GM23338 (cell line): Measurements from ENCODE around the gene OR4C45. TPM values are rescaled to one million over a fixed set of nuclear protein-coding genes. Genes with fewer than 3 reads are reported as not detected.
"Not testable (repeated sequence)": the region's sequence is repeated elsewhere in the genome, so short reads cannot be mapped to it uniquely, and the experiment has no call there.

ENCODE experiments used
- ATAC-seq: fragments of 200-7000 bp; cut with Tn5 transposase; 3 replicates; pipeline ENCODE4 v1.9.1; 2020
- DNase-seq: peaks from one replicate; pipeline ENCODE4 v3.0.0-alpha.2; 2015; ENCODE audit warnings: low spot score
- H2AFZ ChIP-seq: fragments of 200-600 bp; sonication (generic); 2 replicates; pipeline ENCODE4 v1.8.0; 2016; ENCODE audit warnings: antibody characterized with exemption, mild to moderate bottlenecking, moderate library complexity
- H3F3A ChIP-seq: fragments of 200-600 bp; sonication (generic); replicated peaks from 2 replicates; pipeline ENCODE4 v1.8.0; 2017; ENCODE audit warnings: antibody characterized with exemption, mixed run types, low read depth
- H3K27ac ChIP-seq: fragments of 200-600 bp; sonication (generic); 2 replicates; pipeline ENCODE4 v1.6.1; 2016; ENCODE audit warnings: low read depth
- H3K27me3 ChIP-seq: fragments of 200-600 bp; sonication (generic); 2 replicates; pipeline ENCODE4 v1.8.0; 2016; ENCODE audit warnings: mild to moderate bottlenecking, mixed run types, moderate library complexity; ENCODE audit not compliant: insufficient read depth
- H3K36me3 ChIP-seq: fragments of 200-600 bp; sonication (generic); 2 replicates; pipeline ENCODE4 v1.8.0; 2016; ENCODE audit warnings: mild to moderate bottlenecking; ENCODE audit not compliant: insufficient read depth
- H3K4me1 ChIP-seq: fragments of 200-600 bp; sonication (generic); 2 replicates; pipeline ENCODE4 v1.8.0; 2016; ENCODE audit warnings: mild to moderate bottlenecking, moderate library complexity; ENCODE audit not compliant: insufficient read depth
- H3K4me2 ChIP-seq: fragments of 200-600 bp; sonication (generic); 2 replicates; pipeline ENCODE4 v1.7.1; 2017; ENCODE audit warnings: mixed run types
- H3K4me3 ChIP-seq: fragments of 200-600 bp; sonication (generic); 2 replicates; pipeline ENCODE4 v1.6.1; 2016; ENCODE audit warnings: mixed run types
- H3K79me2 ChIP-seq: fragments of 200-600 bp; sonication (generic); replicated peaks from 2 replicates; pipeline ENCODE4 v1.8.0; 2017; ENCODE audit warnings: mild to moderate bottlenecking; ENCODE audit not compliant: insufficient read depth
- H3K9me2 ChIP-seq: fragments of 200-600 bp; sonication (generic); 2 replicates; pipeline ENCODE4 v1.8.0; 2017; ENCODE audit not compliant: insufficient read depth
- H4K20me1 ChIP-seq: fragments of 200-600 bp; sonication (generic); replicated peaks from 2 replicates; pipeline ENCODE4 v1.8.0; 2017; ENCODE audit warnings: mild to moderate bottlenecking; ENCODE audit not compliant: insufficient read depth
- H3K27ac Mint-ChIP-seq: 2 replicates; pipeline ENCODE4 v1.8.0; 2020; ENCODE audit warnings: inconsistent platforms, mild to moderate bottlenecking, moderate library complexity, mixed read lengths
- H3K27me3 Mint-ChIP-seq: 3 replicates; pipeline ENCODE4 v1.8.0; 2022; ENCODE audit warnings: low read depth, mild to moderate bottlenecking, moderate library complexity, mixed read lengths, inconsistent platforms; ENCODE audit not compliant: insufficient read depth, poor library complexity
- H3K36me3 Mint-ChIP-seq: 3 replicates; pipeline ENCODE4 v1.8.0; 2021; ENCODE audit warnings: low read depth, mild to moderate bottlenecking, inconsistent platforms, moderate library complexity, mixed read lengths
- H3K4me1 Mint-ChIP-seq: 3 replicates; pipeline ENCODE4 v1.8.0; 2020; ENCODE audit warnings: mild to moderate bottlenecking, inconsistent platforms, mixed read lengths
- H3K4me3 Mint-ChIP-seq: 3 replicates; pipeline ENCODE4 v1.8.0; 2021; ENCODE audit warnings: moderate library complexity, mild to moderate bottlenecking, inconsistent platforms, mixed read lengths
- H3K9me3 Mint-ChIP-seq: 3 replicates; pipeline ENCODE4 v1.8.0; 2020; ENCODE audit warnings: moderate library complexity, mild to moderate bottlenecking, inconsistent platforms, mixed read lengths
- CTCF ChIP-seq, 2 experiments: fragments of 200-600 bp in 1 of 2; sonication (generic) in 1 of 2; conservative IDR thresholded peaks; 2 replicates each; pipeline versions ENCODE4 v1.5.1 to v1.6.1; 2016 to 2017; ENCODE audit warnings: antibody characterized with exemption in 2 of 2, low read depth in 2 of 2, mild to moderate bottlenecking in 2 of 2, moderate library complexity in 1 of 2
- ETS1 ChIP-seq: IDR thresholded peaks from 2 replicates; pipeline ENCODE4 v1.6.1; 2016; ENCODE audit warnings: antibody characterized with exemption
- EZH2 ChIP-seq: fragments of 200-600 bp; sonication (generic); IDR thresholded peaks from one replicate; pipeline ENCODE4 v1.8.0; 2017; ENCODE audit warnings: antibody characterized with exemption, mild to moderate bottlenecking, low read depth; ENCODE audit not compliant: unreplicated experiment
- EZH2phosphoT487 ChIP-seq: fragments of 200-600 bp; sonication (generic); IDR thresholded peaks from one replicate; pipeline ENCODE4 v1.8.1; 2018; ENCODE audit warnings: antibody characterized with exemption; ENCODE audit not compliant: unreplicated experiment
- JUNB ChIP-seq: IDR thresholded peaks from one replicate; pipeline ENCODE4 v1.6.1; 2016; ENCODE audit warnings: antibody characterized with exemption; ENCODE audit not compliant: unreplicated experiment
- NANOG ChIP-seq: IDR thresholded peaks from 2 replicates; pipeline ENCODE4 v1.6.1; 2016; ENCODE audit warnings: antibody characterized with exemption, borderline replicate concordance
- POLR2AphosphoS5 ChIP-seq: IDR thresholded peaks from 2 replicates; pipeline ENCODE4 v1.6.1; 2016; ENCODE audit warnings: antibody characterized with exemption, low read depth
- REST ChIP-seq: IDR thresholded peaks from one replicate; pipeline ENCODE4 v1.6.1; 2018; ENCODE audit warnings: antibody characterized with exemption; ENCODE audit not compliant: unreplicated experiment
- STAT1 ChIP-seq: IDR thresholded peaks from one replicate; pipeline ENCODE4 v1.6.1; 2016; ENCODE audit warnings: antibody characterized with exemption; ENCODE audit not compliant: unreplicated experiment
- ZNF114 ChIP-seq: fragments of 250-450 bp; sonication (Bioruptor Pico); IDR thresholded peaks from 2 replicates; pipeline ENCODE4 v1.5.0; 2020; ENCODE audit warnings: mild to moderate bottlenecking, moderate library complexity
- ZNF331 ChIP-seq: fragments of 250-450 bp; sonication (Bioruptor Pico); IDR thresholded peaks from 2 replicates; pipeline ENCODE4 v1.5.0; 2020; ENCODE audit warnings: low read depth, mild to moderate bottlenecking, moderate library complexity
- polyA plus RNA-seq: library from polyadenylated mRNA; unstranded; fragments of >200 nt; fragmentation: Nextera tagmentation; extraction: Ambion mirVana; gene quantifications from 2 replicates; pipeline ENCODE4 v1.2.1, GENCODE V29; 2016
- total RNA-seq: library from RNA; depleted of rRNA; stranded (reverse); fragments of >200 nt; shearing (Covaris generic); gene quantifications from 2 replicates; pipeline ENCODE4 v1.2.3, GENCODE V29; 2014

OR4C45 gene
- total and polyA plus RNA-seq, 2 experiments from 2014 or later = not detected

- H3K36me3 Mint-ChIP-seq = peaks cover 33% of the 10 kb centered on the region
- not testable (repeated sequence) for DNase-seq, H4K20me1 ChIP-seq, H3K4me1 ChIP-seq, H3K4me3 Mint-ChIP-seq, H3K4me2 ChIP-seq, H3K27me3 Mint-ChIP-seq, H3K9me2 ChIP-seq, H3F3A ChIP-seq, H2AFZ ChIP-seq, H3K27ac Mint-ChIP-seq, H3K79me2 ChIP-seq, H3K27me3 ChIP-seq, H3K4me3 ChIP-seq, H3K4me1 Mint-ChIP-seq, H3K27ac ChIP-seq, H3K36me3 ChIP-seq, ATAC-seq
- peaks cover 95% of the 10 kb centered on the region for H3K9me3 Mint-ChIP-seq
Measured at GRCh38 chr11:50063056-50063455, 30.4 kb downstream of the OR4C45 start.

- no peaks in the 10 kb centered on the region for H3K79me2 ChIP-seq
- H3K9me2 ChIP-seq = no peaks in the 10 kb centered on the region
- no peak overlapping the region for H3K27ac ChIP-seq
- no peaks in the 10 kb centered on the region; the same call in 2 of the 3 replicates for H3K4me1 Mint-ChIP-seq
- no peak overlapping the region for H3K4me3 Mint-ChIP-seq
- no peak for ATAC-seq
- TF ChIP-seq POLR2AphosphoS5 = no peak
- TF ChIP-seq NANOG = no peak
- no peak for TF ChIP-seq JUNB
- no peak for TF ChIP-seq EZH2phosphoT487
- no peaks in the 10 kb centered on the region for H3K4me1 ChIP-seq
- H3K9me3 Mint-ChIP-seq = peaks cover 88% of the 10 kb centered on the region
- no peaks in the 10 kb centered on the region for H3F3A ChIP-seq
- H3K36me3 Mint-ChIP-seq = peaks cover 74% of the 10 kb centered on the region
- no peak for DNase-seq
- no peak overlapping the region for H2AFZ ChIP-seq
- H3K27me3 ChIP-seq = no peaks in the 10 kb centered on the region
- H3K4me2 ChIP-seq = no peak overlapping the region
- no peak overlapping the region for H3K4me3 ChIP-seq
- no peaks in the 10 kb centered on the region for H4K20me1 ChIP-seq
- H3K36me3 ChIP-seq = peaks cover 5% of the 10 kb centered on the region; the same call in 1 of the 2 replicates
- H3K27ac Mint-ChIP-seq = no peak overlapping the region
- H3K27me3 Mint-ChIP-seq = peaks cover 28% of the 10 kb centered on the region
Measured at GRCh38 chr11:50070389-50070788, 37.7 kb downstream of the OR4C45 start.

- Histone ChIP-seq H3K27ac (no peak overlapping the region), H4K20me1 (no peaks in the 10 kb centered on the region), H2AFZ (no peak overlapping the region), H3K4me3 (no peak overlapping the region), H3K9me2 (no peaks in the 10 kb centered on the region), H3K36me3 (no peaks in the 10 kb centered on the region), H3K4me1 (no peaks in the 10 kb centered on the region), H3K4me2 (no peak overlapping the region), H3F3A (no peaks in the 10 kb centered on the region), H3K27me3 (no peaks in the 10 kb centered on the region), H3K79me2 (no peaks in the 10 kb centered on the region)
- H3K36me3 Mint-ChIP-seq = peaks cover 75% of the 10 kb centered on the region
- no peak overlapping the region for H3K4me3 Mint-ChIP-seq
- H3K4me1 Mint-ChIP-seq = no peaks in the 10 kb centered on the region; the same call in 2 of the 3 replicates
- H3K27me3 Mint-ChIP-seq = peaks cover 28% of the 10 kb centered on the region
- ATAC-seq (no peak), DNase-seq (no peak)
- H3K9me3 Mint-ChIP-seq = peaks cover 88% of the 10 kb centered on the region
- TF ChIP-seq ETS1 (no peak), STAT1 (no peak), REST (no peak), CTCF (conservative IDR thresholded peaks at IDR 0.05; ENCODE audit: low read depth in 2 of 2) (no peak), ZNF331 (no peak), EZH2phosphoT487 (no peak), ZNF114 (CRISPR knock-in tag) (no peak), EZH2 (no peak)
- no peak overlapping the region for H3K27ac Mint-ChIP-seq
Measured at GRCh38 chr11:50071584-50072225, 39.0 kb downstream of the OR4C45 start.
